H1 (cell line): ENCODE data around the gene PDZRN4. TPM values are rescaled to one million over a fixed set of nuclear protein-coding genes. Genes with fewer than 3 reads are reported as not detected.

Experiments
- CTCF ChIA-PET: fragments of 300-600 bp; sonication (Branson Sonifier 250); formaldehyde crosslinking; loops from one replicate; lab custom pipeline; 2021; ENCODE audit not compliant: partially characterized antibody; lab: Charles Lee
- POLR2A ChIA-PET: fragments of 300-600 bp; sonication (Branson Sonifier 250); formaldehyde crosslinking; loops from one replicate; lab custom pipeline; 2021; ENCODE audit warnings: inconsistent platforms; ENCODE audit not compliant: partially characterized antibody; lab: Charles Lee
- DNase-seq, 2 experiments: peaks; one replicate each; pipeline versions ENCODE4 v3.0.0 to v3.0.0-alpha.2; 2010 to 2022; ENCODE audit warnings: low spot score in 2 of 2, low read depth in 1 of 2, mixed read lengths in 1 of 2
- FAIRE-seq: peaks from 2 replicates; lab custom pipeline; 2011; peaks lifted over from hg19 to GRCh38; lab: Jason Lieb, UNC
- H2AFZ ChIP-seq: 2 replicates; pipeline ENCODE4 v1.8.1; 2012; ENCODE audit warnings: low read length, inconsistent platforms
- H2AK5ac ChIP-seq: 2 replicates; pipeline ENCODE4 v1.6.1; 2013; ENCODE audit warnings: low read depth, low read length
- H2BK120ac ChIP-seq: replicated peaks from 2 replicates; pipeline ENCODE3; 2013; ENCODE audit warnings: low read depth, low read length, inconsistent platforms
- H2BK12ac ChIP-seq: 2 replicates; pipeline ENCODE4 v1.6.1; 2013; ENCODE audit warnings: low read depth, low read length
- H2BK15ac ChIP-seq: 2 replicates; pipeline ENCODE4 v1.6.1; 2013; ENCODE audit warnings: low read length
- H2BK20ac ChIP-seq: 2 replicates; pipeline ENCODE4 v1.6.1; 2013; ENCODE audit warnings: low read length
- H2BK5ac ChIP-seq: 2 replicates; pipeline ENCODE4 v1.6.1; 2013; ENCODE audit warnings: low read depth, low read length
- H3K14ac ChIP-seq: 2 replicates; pipeline ENCODE4 v1.6.1; 2013; ENCODE audit warnings: inconsistent platforms; ENCODE audit not compliant: insufficient read length
- H3K18ac ChIP-seq: 2 replicates; pipeline ENCODE4 v1.6.1; 2013; ENCODE audit warnings: low read length; ENCODE audit errors: extremely low read depth
- H3K23ac ChIP-seq: 2 replicates; pipeline ENCODE4 v1.6.1; 2013; ENCODE audit warnings: inconsistent platforms; ENCODE audit not compliant: insufficient read length
- H3K23me2 ChIP-seq: 2 replicates; pipeline ENCODE4 v1.6.1; 2013; ENCODE audit warnings: low read depth, low read length
- H3K27ac ChIP-seq: 2 replicates; pipeline ENCODE4 v1.6.1; 2011; ENCODE audit warnings: low read depth, low read length, inconsistent platforms
- H3K27me3 ChIP-seq, 4 experiments: replicated peaks in 1 of 4; 1 replicate in 1 of 4; 2 replicates in 3 of 4; pipeline versions ENCODE4 v1.6.1 to v1.8.1; 2011 to 2013; ENCODE audit warnings: low read length in 3 of 4, mild to moderate bottlenecking in 3 of 4, inconsistent platforms in 2 of 4, mixed read lengths in 2 of 4, moderate library complexity in 1 of 4; ENCODE audit not compliant: control insufficient read depth in 3 of 4, insufficient read depth in 3 of 4; ENCODE audit errors: extremely low read depth in 1 of 4
- H3K36me3 ChIP-seq, 4 experiments: 2 replicates each; pipeline versions ENCODE4 v1.6.1 to v1.8.1; 2011 to 2013; ENCODE audit warnings: mild to moderate bottlenecking in 4 of 4, low read length in 3 of 4, moderate library complexity in 2 of 4, control low read depth in 1 of 4, inconsistent platforms in 1 of 4; ENCODE audit not compliant: insufficient read depth in 4 of 4, control insufficient read depth in 2 of 4
- H3K4ac ChIP-seq: replicated peaks from 2 replicates; pipeline ENCODE3; 2013; ENCODE audit warnings: low read length, low read depth, mixed read lengths, inconsistent platforms; ENCODE audit not compliant: insufficient read length
- H3K4me1 ChIP-seq, 4 experiments: replicated peaks in 1 of 4; 1 replicate in 1 of 4; 2 replicates in 3 of 4; pipeline versions ENCODE4 v1.6.1 to v1.8.1; 2011 to 2013; ENCODE audit warnings: low read length in 3 of 4, inconsistent platforms in 2 of 4, mixed read lengths in 1 of 4; ENCODE audit not compliant: insufficient read depth in 4 of 4, control insufficient read depth in 3 of 4
- H3K4me2 ChIP-seq, 2 experiments: 2 replicates each; pipeline versions ENCODE4 v1.6.1 to v1.8.1; 2011 to 2013; ENCODE audit warnings: low read depth in 2 of 2, low read length in 2 of 2, control low read depth in 1 of 2, inconsistent platforms in 1 of 2, mild to moderate bottlenecking in 1 of 2; ENCODE audit not compliant: insufficient read depth in 1 of 2
- H3K4me3 ChIP-seq, 4 experiments: fragments of 200-600, 300-600 bp in 1 of 4; sonication (generic), shearing (Covaris generic), sonication (Bioruptor Twin) in 1 of 4; 2 replicates each; pipeline versions ENCODE4 v1.5.1 to v1.8.1; 2011 to 2016; ENCODE audit warnings: low read length in 4 of 4, low read depth in 3 of 4, control low read depth in 2 of 4, inconsistent platforms in 2 of 4, mild to moderate bottlenecking in 2 of 4, mixed read lengths in 1 of 4, moderate library complexity in 1 of 4; ENCODE audit not compliant: insufficient read depth in 2 of 4; ENCODE audit errors: extremely low read depth in 1 of 4
- H3K56ac ChIP-seq: replicated peaks from 2 replicates; pipeline ENCODE3; 2013; ENCODE audit warnings: low read depth, mild to moderate bottlenecking, mixed read lengths, low read length, inconsistent platforms; ENCODE audit not compliant: insufficient read length
- H3K79me1 ChIP-seq: 2 replicates; pipeline ENCODE4 v1.6.1; 2013; ENCODE audit warnings: low read depth, low read length, control low read depth
- H3K79me2 ChIP-seq, 2 experiments: 2 replicates each; pipeline versions ENCODE4 v1.6.1 to v1.8.1; 2012 to 2013; ENCODE audit warnings: low read length in 2 of 2, mild to moderate bottlenecking in 2 of 2, inconsistent platforms in 1 of 2; ENCODE audit not compliant: insufficient read depth in 2 of 2, control insufficient read depth in 1 of 2
- H3K9ac ChIP-seq, 4 experiments: replicated peaks in 1 of 4; 1 replicate in 1 of 4; 2 replicates in 3 of 4; pipeline versions ENCODE4 v1.6.1 to v1.8.1; 2011 to 2013; ENCODE audit warnings: low read depth in 3 of 4, low read length in 3 of 4, control low read depth in 2 of 4, mild to moderate bottlenecking in 2 of 4, moderate library complexity in 2 of 4, inconsistent platforms in 1 of 4; ENCODE audit errors: extremely low read depth in 1 of 4
- H3K9me3 ChIP-seq, 2 experiments: 2 replicates each; pipeline versions ENCODE4 v1.6.1 to v1.8.1; 2012 to 2013; ENCODE audit warnings: mild to moderate bottlenecking in 2 of 2, moderate library complexity in 2 of 2, control low read depth in 1 of 2, inconsistent platforms in 1 of 2, low read depth in 1 of 2, low read length in 1 of 2, mixed read lengths in 1 of 2; ENCODE audit not compliant: insufficient read depth in 2 of 2
- H4K20me1 ChIP-seq, 2 experiments: replicated peaks in 1 of 2; 2 replicates each; pipeline versions ENCODE3 to v1.8.1; 2011 to 2013; ENCODE audit warnings: inconsistent platforms in 2 of 2, low read length in 2 of 2, mild to moderate bottlenecking in 1 of 2; ENCODE audit not compliant: insufficient read depth in 2 of 2, control insufficient read depth in 1 of 2
- H4K5ac ChIP-seq: 2 replicates; pipeline ENCODE4 v1.6.1; 2013; ENCODE audit warnings: low read length, low read depth, mixed read lengths, inconsistent platforms; ENCODE audit not compliant: insufficient read length
- H4K8ac ChIP-seq: 2 replicates; pipeline ENCODE4 v1.8.0; 2013; ENCODE audit warnings: mild to moderate bottlenecking, moderate library complexity, low read length, inconsistent platforms; ENCODE audit not compliant: insufficient read depth; ENCODE audit errors: extremely low read depth
- H4K91ac ChIP-seq: replicated peaks from 2 replicates; pipeline ENCODE3; 2013; ENCODE audit warnings: low read length, mixed read lengths, inconsistent platforms; ENCODE audit not compliant: insufficient read length
- ASH2L ChIP-seq: fragments of 200-600, 300-600 bp; sonication (generic); IDR thresholded peaks from one replicate; pipeline ENCODE4 v1.7.1; 2017; ENCODE audit warnings: low read length
- ATF3 ChIP-seq: IDR thresholded peaks from 2 replicates; pipeline ENCODE4 v1.6.1; 2011; ENCODE audit warnings: low read depth, mild to moderate bottlenecking, low read length; ENCODE audit not compliant: insufficient read depth
- CTBP2 ChIP-seq: IDR thresholded peaks from 2 replicates; pipeline ENCODE4 v1.7.0; 2011; ENCODE audit warnings: borderline replicate concordance, mild to moderate bottlenecking, moderate library complexity, mixed read lengths, low read length; ENCODE audit not compliant: insufficient read depth, insufficient read length
- E2F6 ChIP-seq: IDR thresholded peaks from 2 replicates; pipeline ENCODE4 v1.6.1; 2012; ENCODE audit warnings: inconsistent platforms
- EGR1 ChIP-seq: IDR thresholded peaks from 2 replicates; pipeline ENCODE4 v1.6.1; 2011; ENCODE audit warnings: low read depth, low read length, borderline replicate concordance
- JUND ChIP-seq: IDR thresholded peaks from 2 replicates; pipeline ENCODE4 v1.6.1; 2011; ENCODE audit warnings: mild to moderate bottlenecking, improper control_type of control experiment, low read length
- SRF ChIP-seq: IDR thresholded peaks from 2 replicates; pipeline ENCODE4 v1.6.1; 2011; ENCODE audit warnings: mild to moderate bottlenecking, low read depth, low read length, moderate library complexity
- SUZ12 ChIP-seq: fragments of 200-600 bp; sonication (generic); IDR thresholded peaks from 2 replicates; pipeline ENCODE4 v1.6.1; 2012; ENCODE audit warnings: mild to moderate bottlenecking, inconsistent platforms, low read length, moderate library complexity, mixed read lengths
- WGBS, 2 experiments: shearing (Covaris generic) in 1 of 2; methylation state at CpG; one replicate each; pipeline versions ENCODE4 v1.1.6 to v1.1.7; 2013 to 2015; ENCODE audit warnings: low lambda C conversion rate in 2 of 2, mixed read lengths in 2 of 2, inconsistent platforms in 1 of 2, low coverage in 1 of 2, missing lambda C conversion rate in 1 of 2; ENCODE audit not compliant: insufficient replicate concordance in 2 of 2, insufficient coverage in 1 of 2, insufficient read length in 1 of 2; ENCODE audit errors: extremely low coverage in 1 of 2, missing lambda C conversion rate in 1 of 2; 5-methylcytosine and 5-hydroxymethylcytosine counted together
- polyA plus RNA-seq, 7 experiments: library from polyadenylated mRNA; depleted of rRNA in 3 of 7; stranded (reverse) in 5 of 7; unstranded in 2 of 7; fragments of >200 nt in 5 of 7; fragments of 200-250 nt in 2 of 7; gene quantifications; 1 replicate in 5 of 7; 2 replicates in 1 of 7; 4 replicates in 1 of 7; pipeline versions ENCODE4 v1.2.1 to v1.2.3, GENCODE V29; 2011 to 2013; ENCODE audit warnings: missing spikeins in 2 of 7, mixed read lengths in 2 of 7
- total RNA-seq: library from RNA; stranded (reverse); fragmentation: NEBNext Ultra II Directional; extraction: Animal tissue kit (Norgen Biotek cat#: 25700); gene quantifications from 2 replicates; pipeline ENCODE4 v1.2.1, GENCODE V29; 2021

The PDZRN4 gene
- total and polyA plus RNA-seq, 2 of the 8 experiments (the other 6 are each of a cell fraction or from before 2014, with no cell fraction given), result not detected

- H3K36me3 ChIP-seq, result no peaks in the 10 kb centered on the region
- ChIA-PET CTCF (interaction anchor here (0.8 to 1.6 kb wide), 3 partner anchors 16 to 228 kb away, joined by 3 to 6 read pairs (median 3); no protein-coding TSS in a partner anchor), POLR2A (no interaction called here)
- H3K4me2 ChIP-seq, result no peak overlapping the region
- TF ChIP-seq SUZ12 (no peak), JUND (no peak), EGR1 (no peak), CTBP2 (no peak), SRF (no peak), E2F6 (no peak), ASH2L (no peak), ATF3 (no peak)
- H3K4ac ChIP-seq, result no peak overlapping the region
- no peak overlapping the region for H4K91ac ChIP-seq
- no peak overlapping the region for H2AFZ ChIP-seq
- no peak overlapping the region for H2BK15ac ChIP-seq
- no peak overlapping the region for H2BK120ac ChIP-seq
- no peak overlapping the region for H3K23ac ChIP-seq
- no peaks in the 10 kb centered on the region for H3K79me1 ChIP-seq
- H3K56ac ChIP-seq, result no peak overlapping the region
- FAIRE-seq (no peak), DNase-seq (no peak)
- H4K5ac ChIP-seq, result no peak overlapping the region
- no peak overlapping the region for H2BK12ac ChIP-seq
- H3K27me3 ChIP-seq, result no peaks in the 10 kb centered on the region
- H3K23me2 ChIP-seq, result no peaks in the 10 kb centered on the region
- no peak overlapping the region; the same call in 1 of the 2 replicates for H2AK5ac ChIP-seq
- H4K8ac ChIP-seq, result no peak overlapping the region
- H4K20me1 ChIP-seq, result no peaks in the 10 kb centered on the region
- no peak overlapping the region for H2BK20ac ChIP-seq
- no peak overlapping the region for H3K27ac ChIP-seq
- WGBS, 2 experiments, result 86% methylated on average over 6 of the region's 6 CpGs; no CpG with 5 or more reads in 1 of the 2 experiments
- no peak overlapping the region for H3K18ac ChIP-seq
- H3K14ac ChIP-seq, result no peak overlapping the region
- peaks cover 0 to 3% (median 0%) of the 10 kb centered on the region in 4 experiments; a peak in 1 of 7 replicates for H3K4me1 ChIP-seq
- H3K9me3 ChIP-seq, result no peaks in the 10 kb centered on the region
- no peaks in the 10 kb centered on the region for H3K79me2 ChIP-seq
- no peak overlapping the region for H3K4me3 ChIP-seq
- no peak overlapping the region for H2BK5ac ChIP-seq
- no peak overlapping the region for H3K9ac ChIP-seq
Observed at GRCh38 chr12:41504976-41505375, 316.9 kb downstream of the PDZRN4 start.
